OCI-LY3 (cell line): ENCODE data around the gene HSD3B1.

Experiments used
- H2AFZ ChIP-seq: fragments of 200-600, 300-600 bp; shearing (Covaris generic); 2 replicates; pipeline ENCODE4 v1.6.0; 2014; ENCODE audit warnings: antibody characterized with exemption, low read depth, low read length
- H3K27ac ChIP-seq: fragments of 200-600, 300-600 bp; sonication (generic); 2 replicates; pipeline ENCODE4 v1.5.1; 2014; ENCODE audit warnings: mild to moderate bottlenecking, low read length, moderate library complexity, mixed read lengths
- H3K27me3 ChIP-seq: fragments of 200-600, 300-600 bp; sonication (generic); 2 replicates; pipeline ENCODE4 v1.6.1; 2014; ENCODE audit warnings: low read depth, low read length, mixed read lengths
- H3K36me3 ChIP-seq: fragments of 200-600, 300-600 bp; sonication (generic); replicated peaks from 2 replicates; pipeline ENCODE3; 2014; ENCODE audit warnings: low read depth, low read length, mixed read lengths
- H3K4me1 ChIP-seq: fragments of 300-600, 200-600 bp; sonication (generic); 2 replicates; pipeline ENCODE4 v1.6.1; 2014; ENCODE audit warnings: low read length, mixed read lengths
- H3K4me2 ChIP-seq: fragments of 200-600, 300-600 bp; sonication (generic); 2 replicates; pipeline ENCODE4 v1.6.1; 2014; ENCODE audit warnings: low read length, mixed read lengths
- H3K4me3 ChIP-seq: fragments of 300-600, 200-600 bp; sonication (generic); 2 replicates; pipeline ENCODE4 v1.5.1; 2014; ENCODE audit warnings: antibody characterized with exemption, mild to moderate bottlenecking, low read length, moderate library complexity
- H3K79me2 ChIP-seq: fragments of 300-600, 200-600 bp; shearing (Covaris generic); 2 replicates; pipeline ENCODE4 v1.6.1; 2014; ENCODE audit warnings: mild to moderate bottlenecking, low read length, mixed read lengths
- H3K9ac ChIP-seq: fragments of 300-600, 200-600 bp; shearing (Covaris generic); 2 replicates; pipeline ENCODE4 v1.6.0; 2014; ENCODE audit warnings: mild to moderate bottlenecking, low read length, moderate library complexity
- H3K9me3 ChIP-seq: fragments of 200-600, 300-600 bp; shearing (Covaris generic); 2 replicates; pipeline ENCODE4 v1.6.1; 2014; ENCODE audit warnings: low read length, mixed read lengths; ENCODE audit not compliant: insufficient read depth
- H4K20me1 ChIP-seq: fragments of 200-600, 300-600 bp; sonication (generic); 2 replicates; pipeline ENCODE4 v1.6.1; 2016; ENCODE audit warnings: low read length, mixed read lengths; ENCODE audit not compliant: insufficient read depth
- EZH2phosphoT487 ChIP-seq: fragments of 200-600 bp; shearing (Covaris generic); IDR thresholded peaks from 2 replicates; pipeline ENCODE4 v1.6.1; 2018; ENCODE audit warnings: antibody characterized with exemption, mixed run types, low read depth
- TF ChIP-seq, protein P1 (sequence below): fragments of 200-600, 300-600 bp; sonication (generic); IDR thresholded peaks from 2 replicates; pipeline ENCODE4 v1.5.1; 2014; ENCODE audit warnings: antibody characterized with exemption, low read length, low read depth

The HSD3B1 gene

DNA sequence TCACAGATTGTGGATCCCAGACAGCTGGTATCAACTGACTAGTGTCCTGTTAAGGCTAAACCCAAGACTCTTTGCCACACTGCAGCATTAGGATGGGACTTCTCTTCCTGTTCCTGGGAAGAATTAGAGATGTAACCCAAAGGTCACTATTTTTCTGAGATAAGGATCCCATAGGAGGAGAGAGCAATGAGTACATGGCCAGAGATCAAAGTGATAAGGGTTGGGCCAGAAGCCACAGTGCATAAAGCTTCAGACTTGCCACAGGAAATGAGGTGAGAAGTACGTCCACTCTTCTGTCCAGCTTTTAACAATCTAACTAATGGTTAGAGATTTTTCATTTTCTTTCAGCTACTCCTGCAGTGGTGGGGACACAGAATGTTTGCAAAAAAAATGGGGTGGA lies at the start of gene HSD3B1:
TSS of gene HSD3B1 (plus strand) at position 270 of the 400 bp plus-strand sequence. CDS start 267 bp downstream, outside the sequence.
- no peaks in the 10 kb centered on the region for H4K20me1 ChIP-seq
- no peak within 1 kb of the TSS for H2AFZ ChIP-seq
- H3K4me2 ChIP-seq: no peak within 1 kb of the TSS
- H3K27ac ChIP-seq: no peak within 1 kb of the TSS
- H3K4me1 ChIP-seq: no peaks in the 10 kb centered on the region
- no peaks in the 10 kb centered on the region for H3K36me3 ChIP-seq
- TF ChIP-seq, protein P1, sequence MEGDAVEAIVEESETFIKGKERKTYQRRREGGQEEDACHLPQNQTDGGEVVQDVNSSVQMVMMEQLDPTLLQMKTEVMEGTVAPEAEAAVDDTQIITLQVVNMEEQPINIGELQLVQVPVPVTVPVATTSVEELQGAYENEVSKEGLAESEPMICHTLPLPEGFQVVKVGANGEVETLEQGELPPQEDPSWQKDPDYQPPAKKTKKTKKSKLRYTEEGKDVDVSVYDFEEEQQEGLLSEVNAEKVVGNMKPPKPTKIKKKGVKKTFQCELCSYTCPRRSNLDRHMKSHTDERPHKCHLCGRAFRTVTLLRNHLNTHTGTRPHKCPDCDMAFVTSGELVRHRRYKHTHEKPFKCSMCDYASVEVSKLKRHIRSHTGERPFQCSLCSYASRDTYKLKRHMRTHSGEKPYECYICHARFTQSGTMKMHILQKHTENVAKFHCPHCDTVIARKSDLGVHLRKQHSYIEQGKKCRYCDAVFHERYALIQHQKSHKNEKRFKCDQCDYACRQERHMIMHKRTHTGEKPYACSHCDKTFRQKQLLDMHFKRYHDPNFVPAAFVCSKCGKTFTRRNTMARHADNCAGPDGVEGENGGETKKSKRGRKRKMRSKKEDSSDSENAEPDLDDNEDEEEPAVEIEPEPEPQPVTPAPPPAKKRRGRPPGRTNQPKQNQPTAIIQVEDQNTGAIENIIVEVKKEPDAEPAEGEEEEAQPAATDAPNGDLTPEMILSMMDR: no peak
- no peak for TF ChIP-seq EZH2phosphoT487
- no peak within 1 kb of the TSS for H3K4me3 ChIP-seq
- 0 out of 2 replicates have a peak, but pooled peaks cover 5% of the 10 kb centered on the region for H3K27me3 ChIP-seq
- H3K9ac ChIP-seq: no peak within 1 kb of the TSS
- no peaks in the 10 kb centered on the region for H3K79me2 ChIP-seq
- no peaks in the 10 kb centered on the region for H3K9me3 ChIP-seq

DNA sequence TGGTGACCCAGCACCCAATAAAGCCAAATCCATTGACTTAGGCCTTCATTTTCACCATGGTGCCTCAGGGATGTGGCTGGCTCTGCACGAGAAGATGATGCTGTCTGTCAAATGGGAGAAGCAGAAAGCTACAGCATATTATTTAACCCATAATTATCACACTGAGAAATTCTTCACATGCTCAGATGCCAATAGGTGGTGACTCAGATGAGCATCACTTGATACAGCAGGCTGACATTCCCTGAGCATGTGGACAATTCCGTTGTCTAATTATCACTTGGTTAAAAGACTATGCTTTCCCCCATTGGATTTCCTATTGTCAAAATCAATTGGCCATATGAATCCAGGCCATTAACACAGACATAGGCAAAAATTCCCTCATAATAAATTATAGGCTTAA lies 44.0 kb upstream of the HSD3B1 start:
- Histone ChIP-seq H3K4me3 (no peak overlapping the region), H3K27me3 (no peaks in the 10 kb centered on the region)

DNA sequence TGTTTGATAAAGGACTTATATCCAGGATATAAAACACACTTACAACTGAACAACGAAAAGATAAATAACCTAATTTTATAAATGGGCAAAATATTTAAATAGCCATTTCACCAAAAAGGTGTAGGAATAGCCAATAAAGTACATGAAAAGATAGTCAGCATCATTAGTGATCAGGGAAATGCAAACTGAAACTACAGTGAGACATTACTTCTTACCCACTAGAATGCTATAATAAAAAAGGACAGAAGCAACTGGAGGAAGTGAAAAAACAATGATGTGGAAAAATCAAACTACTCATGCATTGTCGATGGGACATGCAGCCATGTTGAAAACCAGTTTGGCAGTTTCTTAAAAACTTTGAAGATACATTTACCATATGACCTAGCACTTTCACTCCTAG lies 43.4 kb upstream of the HSD3B1 start:
- Histone ChIP-seq H3K27ac (no peak overlapping the region), H2AFZ (no peak overlapping the region), H3K4me3 (no peak overlapping the region), H3K4me2 (no peak overlapping the region), H4K20me1 (no peaks in the 10 kb centered on the region), H3K4me1 (no peaks in the 10 kb centered on the region), H3K9ac (no peak overlapping the region), H3K36me3 (no peaks in the 10 kb centered on the region), H3K79me2 (no peaks in the 10 kb centered on the region), H3K27me3 (0 out of 2 replicates have a peak, but pooled peaks cover under 1% of the 10 kb centered on the region), H3K9me3 (no peaks in the 10 kb centered on the region)
- TF ChIP-seq, protein P1: no peak
- no peak for TF ChIP-seq EZH2phosphoT487

More for the DNA sequence above, 44.0 kb upstream of the HSD3B1 start:
- H3K79me2 ChIP-seq: no peaks in the 10 kb centered on the region
- no peaks in the 10 kb centered on the region for H3K4me1 ChIP-seq
- no peaks in the 10 kb centered on the region for H4K20me1 ChIP-seq
- TF ChIP-seq EZH2phosphoT487: no peak
- TF ChIP-seq, protein P1: no peak
- H3K27ac ChIP-seq: no peak overlapping the region
- H2AFZ ChIP-seq: no peak overlapping the region
- no peak overlapping the region for H3K9ac ChIP-seq
- no peaks in the 10 kb centered on the region for H3K9me3 ChIP-seq
- no peaks in the 10 kb centered on the region for H3K36me3 ChIP-seq
- H3K4me2 ChIP-seq: no peak overlapping the region

DNA sequence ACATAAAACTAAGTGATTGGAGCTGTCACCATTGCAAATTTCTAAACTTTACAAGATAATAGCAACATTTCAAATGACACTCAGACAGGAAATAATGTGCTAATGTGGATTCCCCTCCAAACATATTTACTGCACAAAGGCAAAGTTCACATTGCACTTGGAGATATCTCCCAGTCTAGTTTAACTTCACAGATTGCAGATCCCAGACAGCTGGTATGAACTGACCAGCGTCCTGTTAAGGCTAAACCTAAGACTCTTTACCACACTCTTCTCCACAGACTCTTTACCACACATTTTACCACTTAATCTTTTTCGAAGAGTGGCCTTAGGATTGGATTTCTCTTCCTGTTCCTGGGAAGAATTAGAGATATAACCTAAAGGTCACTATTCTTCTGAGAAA lies 40.6 kb upstream of the HSD3B1 start:
- no peaks in the 10 kb centered on the region for H3K9me3 ChIP-seq
- no peaks in the 10 kb centered on the region for H3K79me2 ChIP-seq
- no peak overlapping the region for H3K9ac ChIP-seq
- no peak overlapping the region for H2AFZ ChIP-seq
- no peak overlapping the region for H3K4me3 ChIP-seq
- H3K4me2 ChIP-seq: no peak overlapping the region
- H3K4me1 ChIP-seq: no peaks in the 10 kb centered on the region
- H3K27me3 ChIP-seq: peaks cover 22% of the 10 kb centered on the region
- H3K36me3 ChIP-seq: no peaks in the 10 kb centered on the region
- H3K27ac ChIP-seq: no peak overlapping the region
- H4K20me1 ChIP-seq: no peaks in the 10 kb centered on the region
- no peak for TF ChIP-seq EZH2phosphoT487
- TF ChIP-seq, protein P1: no peak
